AG09309 (cell line): Measurements from ENCODE around the gene TBX10.
"Not testable (repeated sequence)": the region's sequence is repeated elsewhere in the genome, so short reads cannot be mapped to it uniquely, and the experiment has no call there.

Experiments used
- DNase-seq: peaks from one replicate; pipeline ENCODE4 v3.0.0-alpha.2; 2010; ENCODE audit warnings: low read depth
- H3K4me3 ChIP-seq: 2 replicates; pipeline ENCODE4 v1.5.1; 2011; ENCODE audit warnings: mild to moderate bottlenecking, low read depth, low read length, moderate library complexity; ENCODE audit not compliant: control insufficient read depth
- TF ChIP-seq, protein P1 (sequence below): IDR thresholded peaks from 2 replicates; pipeline ENCODE4 v1.5.1; 2011; ENCODE audit warnings: mild to moderate bottlenecking, low read depth, low read length, inconsistent platforms; ENCODE audit not compliant: insufficient read depth, control insufficient read depth; ENCODE audit errors: missing control alignments

The TBX10 gene

GRCh38 chr11:67639438-67639859, at the start of gene TBX10:
TBX10 (minus strand) TSS chr11:67639763; CDS start chr11:67639472, 291 bp downstream.
- DNase-seq: no peak
- H3K4me3 ChIP-seq: no peak within 1 kb of the TSS
- TF ChIP-seq, protein P1, sequence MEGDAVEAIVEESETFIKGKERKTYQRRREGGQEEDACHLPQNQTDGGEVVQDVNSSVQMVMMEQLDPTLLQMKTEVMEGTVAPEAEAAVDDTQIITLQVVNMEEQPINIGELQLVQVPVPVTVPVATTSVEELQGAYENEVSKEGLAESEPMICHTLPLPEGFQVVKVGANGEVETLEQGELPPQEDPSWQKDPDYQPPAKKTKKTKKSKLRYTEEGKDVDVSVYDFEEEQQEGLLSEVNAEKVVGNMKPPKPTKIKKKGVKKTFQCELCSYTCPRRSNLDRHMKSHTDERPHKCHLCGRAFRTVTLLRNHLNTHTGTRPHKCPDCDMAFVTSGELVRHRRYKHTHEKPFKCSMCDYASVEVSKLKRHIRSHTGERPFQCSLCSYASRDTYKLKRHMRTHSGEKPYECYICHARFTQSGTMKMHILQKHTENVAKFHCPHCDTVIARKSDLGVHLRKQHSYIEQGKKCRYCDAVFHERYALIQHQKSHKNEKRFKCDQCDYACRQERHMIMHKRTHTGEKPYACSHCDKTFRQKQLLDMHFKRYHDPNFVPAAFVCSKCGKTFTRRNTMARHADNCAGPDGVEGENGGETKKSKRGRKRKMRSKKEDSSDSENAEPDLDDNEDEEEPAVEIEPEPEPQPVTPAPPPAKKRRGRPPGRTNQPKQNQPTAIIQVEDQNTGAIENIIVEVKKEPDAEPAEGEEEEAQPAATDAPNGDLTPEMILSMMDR: no peak

GRCh38 chr11:67689178-67689577, 49.6 kb upstream of the TBX10 start:
- DNase-seq: no peak

GRCh38 chr11:67687986-67688385, 48.4 kb upstream of the TBX10 start:
- no peak for DNase-seq
- TF ChIP-seq, protein P1: no peak
- H3K4me3 ChIP-seq: no peak overlapping the region

More at GRCh38 chr11:67689178-67689577, 49.6 kb upstream of the TBX10 start:
- TF ChIP-seq, protein P1: no peak
- H3K4me3 ChIP-seq: no peak overlapping the region

DNA sequence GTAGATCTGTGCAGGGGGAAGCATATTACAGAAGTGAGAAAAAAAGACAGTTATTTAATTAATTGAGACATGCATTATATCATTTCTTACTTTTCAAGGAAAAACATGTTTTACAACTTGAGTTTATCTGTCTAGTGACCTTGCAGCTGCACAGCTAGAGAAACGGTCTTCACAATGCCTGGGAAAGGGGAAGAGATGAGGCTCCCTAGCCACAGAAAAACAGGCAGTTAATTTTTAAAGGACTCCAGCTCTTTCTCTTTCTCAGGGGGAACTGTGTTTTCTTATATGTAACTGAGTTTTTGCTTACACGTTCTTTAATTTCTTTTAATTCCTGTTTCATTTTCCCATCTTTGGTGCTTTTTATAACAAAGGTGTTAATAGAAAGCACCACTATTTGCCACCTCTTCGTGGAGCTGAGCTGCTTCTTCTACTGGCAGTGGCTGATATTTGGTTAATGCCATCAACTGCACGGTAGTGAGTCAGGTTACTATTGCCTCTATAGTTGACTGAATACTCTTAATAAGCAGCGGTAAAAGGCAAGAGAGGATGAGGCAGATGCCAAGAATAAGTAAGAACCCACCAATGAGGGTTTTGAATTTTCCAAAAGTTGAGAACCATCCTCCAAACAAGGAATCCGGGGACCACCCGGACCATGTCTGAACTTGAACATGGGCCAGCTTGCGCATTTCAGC, 46.2 kb upstream of the TBX10 start:
- H3K4me3 ChIP-seq, DNase-seq: not testable (repeated sequence)

- not testable (repeated sequence) for H3K4me3 ChIP-seq, DNase-seq
These were observed 42.8 kb upstream of the TBX10 start for GRCh38 chr11:67682126-67683034.

DNA sequence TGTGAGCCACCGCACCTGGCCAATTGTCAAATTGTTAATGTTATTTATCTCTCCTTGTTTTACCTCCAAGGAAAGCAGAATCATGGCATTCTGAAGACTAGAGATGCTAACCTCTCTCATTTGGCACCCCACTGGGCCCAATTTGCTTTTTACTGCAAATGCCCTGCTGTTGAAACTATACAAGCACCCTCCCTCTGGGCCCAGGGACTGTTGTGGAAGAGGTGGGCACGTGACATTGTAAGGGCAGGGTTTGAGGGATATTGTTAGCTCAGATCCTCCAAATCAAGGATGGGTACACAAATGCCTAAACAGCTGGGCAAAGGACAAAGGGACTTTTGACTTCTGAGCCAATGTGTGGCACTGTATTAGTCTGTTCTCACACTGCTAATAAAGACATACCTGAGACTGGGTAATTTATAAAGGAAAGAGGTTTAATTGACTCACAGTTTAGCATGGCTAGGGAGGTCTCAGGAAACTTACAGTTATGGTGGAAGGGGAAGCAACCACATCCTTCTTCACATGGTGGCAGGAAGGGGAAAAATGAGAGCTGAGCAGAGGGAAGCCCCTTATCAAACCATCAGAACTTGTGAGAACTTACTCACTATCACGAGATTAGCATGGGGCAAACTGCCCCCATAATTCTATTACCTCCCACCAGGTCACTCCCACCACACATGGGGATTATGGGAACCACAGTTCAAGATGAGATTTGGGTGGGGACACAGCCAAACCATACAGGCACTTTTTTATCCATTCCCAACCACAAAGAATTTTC, 41.3 kb upstream of the TBX10 start:
- no peak overlapping the region for H3K4me3 ChIP-seq
- DNase-seq: no peak
- TF ChIP-seq, protein P1: no peak

GRCh38 chr11:67675058-67675747, 35.6 kb upstream of the TBX10 start:
- no peak overlapping the region for H3K4me3 ChIP-seq
- TF ChIP-seq, protein P1: no peak
- DNase-seq: no peak
